Epithelial cell of prostate (primary cell): ENCODE measurements around the gene DSP.

Experiments used
- DNase-seq: peaks from one replicate; pipeline ENCODE4 v3.0.0-alpha.2; 2011; ENCODE audit warnings: low read depth, low spot score
- H3K27ac ChIP-seq: fragments of 450-650 bp; 2 replicates; pipeline ENCODE4 v1.5.1; 2017; ENCODE audit warnings: mild to moderate bottlenecking

Gene DSP

DNA sequence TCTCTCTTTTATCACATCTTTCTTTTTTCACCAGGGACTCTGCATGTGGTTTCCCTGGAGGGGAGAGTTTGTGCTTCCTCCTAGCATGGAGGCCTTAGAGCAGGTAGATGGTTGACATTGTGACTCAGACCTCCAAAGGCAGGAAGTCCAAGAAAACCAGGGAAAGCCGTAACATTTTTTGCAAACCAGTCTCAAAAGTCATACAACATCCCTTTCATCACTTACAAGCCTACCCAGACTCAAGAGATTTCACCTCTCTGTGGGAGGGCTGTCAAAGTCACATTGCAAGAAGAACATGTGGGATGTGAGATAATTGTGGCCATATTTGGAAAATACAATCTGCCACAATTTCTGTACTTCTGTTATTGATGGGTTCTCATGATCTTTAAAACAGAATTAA lies 94.7 kb downstream of the DSP start:
- no peak overlapping the region for H3K27ac ChIP-seq
- no peak for DNase-seq
